Measurements from ENCODE around the gene CCR9.

DNA sequence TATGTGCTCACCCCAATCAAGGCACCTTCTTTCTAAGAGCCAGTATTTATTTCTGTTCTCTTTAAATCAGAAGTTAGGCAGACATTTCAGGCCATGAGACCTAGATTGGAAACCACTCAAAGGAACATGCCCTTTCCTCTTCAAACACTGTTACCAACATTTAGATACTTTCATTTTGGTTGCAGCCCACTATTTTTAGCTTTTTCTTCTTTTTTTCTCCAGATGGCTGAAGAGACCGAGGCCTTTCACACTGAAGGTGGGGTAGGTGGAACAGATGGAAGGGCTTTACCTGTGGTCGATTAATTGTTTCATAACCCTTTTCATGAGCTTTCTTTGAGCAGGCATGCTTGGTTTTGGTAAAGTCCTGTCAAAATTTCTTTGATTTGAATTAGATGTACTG lies 33.5 kb upstream of the CCR9 start:
- no peak for TF ChIP-seq POLR2A (IDR thresholded peaks at IDR 0.05)
- TF ChIP-seq, protein P1, sequence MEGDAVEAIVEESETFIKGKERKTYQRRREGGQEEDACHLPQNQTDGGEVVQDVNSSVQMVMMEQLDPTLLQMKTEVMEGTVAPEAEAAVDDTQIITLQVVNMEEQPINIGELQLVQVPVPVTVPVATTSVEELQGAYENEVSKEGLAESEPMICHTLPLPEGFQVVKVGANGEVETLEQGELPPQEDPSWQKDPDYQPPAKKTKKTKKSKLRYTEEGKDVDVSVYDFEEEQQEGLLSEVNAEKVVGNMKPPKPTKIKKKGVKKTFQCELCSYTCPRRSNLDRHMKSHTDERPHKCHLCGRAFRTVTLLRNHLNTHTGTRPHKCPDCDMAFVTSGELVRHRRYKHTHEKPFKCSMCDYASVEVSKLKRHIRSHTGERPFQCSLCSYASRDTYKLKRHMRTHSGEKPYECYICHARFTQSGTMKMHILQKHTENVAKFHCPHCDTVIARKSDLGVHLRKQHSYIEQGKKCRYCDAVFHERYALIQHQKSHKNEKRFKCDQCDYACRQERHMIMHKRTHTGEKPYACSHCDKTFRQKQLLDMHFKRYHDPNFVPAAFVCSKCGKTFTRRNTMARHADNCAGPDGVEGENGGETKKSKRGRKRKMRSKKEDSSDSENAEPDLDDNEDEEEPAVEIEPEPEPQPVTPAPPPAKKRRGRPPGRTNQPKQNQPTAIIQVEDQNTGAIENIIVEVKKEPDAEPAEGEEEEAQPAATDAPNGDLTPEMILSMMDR (IDR thresholded peaks at IDR 0.05), result no peak

All from testis (tissue), 2 donors.